HG02798 (cell line): ENCODE data around the gene CHST15.

Source experiments
- ATAC-seq: cut with Tn5 transposase; IDR thresholded peaks from one replicate; pipeline ENCODE4 v1.9.1; 2021; ENCODE audit warnings: mild to moderate bottlenecking; ENCODE audit not compliant: unreplicated experiment, poor library complexity

The CHST15 gene

GRCh38 chr10:124085680-124086079 lies 7.7 kb downstream of the CHST15 start:
- no peak for ATAC-seq

GRCh38 chr10:124084708-124085107 lies 8.7 kb downstream of the CHST15 start:
- ATAC-seq = no peak

GRCh38 chr10:124083740-124084397 lies 9.5 kb downstream of the CHST15 start:
- ATAC-seq = no peak

- no peak for ATAC-seq
Observed at GRCh38 chr10:124083047-124083739, 10.2 kb downstream of the CHST15 start.

GRCh38 chr10:124082555-124082954 lies 10.8 kb downstream of the CHST15 start:
- ATAC-seq = no peak

GRCh38 chr10:124081547-124082140 lies 11.8 kb downstream of the CHST15 start:
- ATAC-seq = no peak

- ATAC-seq = no peak
Observed at GRCh38 chr10:124079864-124080263, 13.5 kb downstream of the CHST15 start.

GRCh38 chr10:124078714-124079113 lies 14.7 kb downstream of the CHST15 start:
- ATAC-seq = no peak

GRCh38 chr10:124078028-124078427 lies 15.4 kb downstream of the CHST15 start:
- no peak for ATAC-seq

- no peak for ATAC-seq
Observed at GRCh38 chr10:124077208-124077993, 16.0 kb downstream of the CHST15 start.

GRCh38 chr10:124076148-124076733 lies 17.2 kb downstream of the CHST15 start:
- ATAC-seq = no peak

GRCh38 chr10:124075231-124075955 lies 18.0 kb downstream of the CHST15 start:
- ATAC-seq = no peak

- ATAC-seq = no peak
Observed at GRCh38 chr10:124074501-124075109, 18.8 kb downstream of the CHST15 start.

GRCh38 chr10:124073978-124074377 lies 19.4 kb downstream of the CHST15 start:
- ATAC-seq = no peak

- ATAC-seq = no peak
Observed at GRCh38 chr10:124072541-124072940, 20.9 kb downstream of the CHST15 start.

- peak; percentile 67 for ATAC-seq
Observed at GRCh38 chr10:124072106-124072505, 21.3 kb downstream of the CHST15 start.

- ATAC-seq = no peak
Observed at GRCh38 chr10:124071141-124071540, 22.3 kb downstream of the CHST15 start.

GRCh38 chr10:124070666-124071065 lies 22.7 kb downstream of the CHST15 start:
- no peak for ATAC-seq
